Thymus (tissue), 11 donors: ENCODE results near the gene DNASE1L1. TPM values are rescaled to one million over a fixed set of nuclear protein-coding genes. Genes with fewer than 3 reads are reported as not detected.
A peak's percentile ranks its signal among the peaks of the same experiment; 100 is the strongest.

ENCODE experiments used
- DNase-seq, 9 donors: peaks; one replicate each; pipeline ENCODE4 v3.0.0-alpha.2; 2013; ENCODE audit warnings: low spot score in 9 of 9, low read depth in 6 of 9, missing footprints in 1 of 9
- H3K27ac ChIP-seq, 2 donors: one replicate each; pipeline ENCODE4 v1.5.1; 2013; ENCODE audit warnings: control low read depth in 1 of 2, low read depth in 1 of 2, low read length in 1 of 2, mild to moderate bottlenecking in 1 of 2, moderate library complexity in 1 of 2
- H3K27me3 ChIP-seq, 2 donors: one replicate each; pipeline ENCODE4 v1.5.1; 2013; ENCODE audit warnings: low read length in 1 of 2; ENCODE audit not compliant: control insufficient read depth in 2 of 2, insufficient read depth in 1 of 2
- H3K36me3 ChIP-seq, 2 donors: one replicate each; pipeline ENCODE4 v1.5.1; 2013; ENCODE audit warnings: low read length in 1 of 2, mild to moderate bottlenecking in 1 of 2, moderate library complexity in 1 of 2; ENCODE audit not compliant: control insufficient read depth in 2 of 2, insufficient read depth in 2 of 2
- H3K4me1 ChIP-seq, 2 donors: one replicate each; pipeline ENCODE4 v1.5.1; 2013; ENCODE audit warnings: low read length in 2 of 2; ENCODE audit not compliant: control insufficient read depth in 2 of 2, insufficient read depth in 2 of 2
- H3K4me3 ChIP-seq, 2 donors: one replicate each; pipeline ENCODE4 v1.5.1; 2013; ENCODE audit warnings: low read length in 2 of 2, control low read depth in 1 of 2, mild to moderate bottlenecking in 1 of 2
- H3K9me3 ChIP-seq, 2 donors: one replicate each; pipeline ENCODE4 v1.5.1; 2013; ENCODE audit warnings: low read length in 1 of 2, mild to moderate bottlenecking in 1 of 2; ENCODE audit not compliant: control insufficient read depth in 2 of 2, insufficient read depth in 1 of 2
- WGBS: extraction: QIAGEN DNeasy Blood & Tissue Kit; methylation state at CpG from one replicate; pipeline ENCODE4 v1.1.7; 2013; 5-methylcytosine and 5-hydroxymethylcytosine counted together
- polyA plus RNA-seq: library from polyadenylated mRNA; stranded (reverse); fragments of 200-250 nt; gene quantifications from one replicate; pipeline ENCODE4 v1.2.3, GENCODE V29; 2013
- total RNA-seq: library from RNA; stranded (reverse); fragments of 120-200 nt; gene quantifications from one replicate; pipeline ENCODE4 v1.2.4, GENCODE V29; 2013
- donor health status: healthy.

Gene DNASE1L1
- total and polyA plus RNA-seq, 2 donors = 10.1 to 23.0 TPM

GRCh38 chrX:154367474-154368308, 41.4 kb downstream of the DNASE1L1 start:
- Histone ChIP-seq H3K9me3 (peaks cover 0 to 28% of the 10 kb centered on the region in 2 donors), H3K27ac (peak overlapping the region in 1 of 2 donors; percentile 20), H3K36me3 (peaks cover 42 to 43% of the 10 kb centered on the region in 2 donors), H3K4me1 (peaks cover 5 to 33% of the 10 kb centered on the region in 2 donors), H3K4me3 (no peak overlapping the region), H3K27me3 (peaks cover 3 to 14% of the 10 kb centered on the region in 2 donors)
- WGBS = 98% methylated on average over 31 of the region's 31 CpGs
- no peak for DNase-seq

DNA sequence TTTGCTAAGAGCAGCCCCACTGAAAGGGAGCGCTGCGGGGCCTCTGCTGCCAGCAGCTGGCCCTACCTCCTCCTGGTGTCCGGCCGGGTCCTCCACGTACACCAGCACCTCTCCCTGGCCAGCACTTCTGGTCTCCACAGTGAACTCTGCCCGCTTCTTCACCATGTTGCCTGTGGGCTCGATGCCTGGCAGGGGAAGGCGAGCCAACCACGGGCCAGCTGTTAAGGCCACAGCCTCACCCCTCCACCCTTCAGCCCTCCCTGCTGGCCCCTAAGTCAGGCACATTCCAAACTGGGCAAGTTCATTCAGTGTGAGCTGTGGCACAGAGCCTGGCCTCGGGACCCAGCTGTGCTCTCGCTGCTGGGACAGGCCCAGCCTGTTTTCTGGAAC, 42.4 kb downstream of the DNASE1L1 start:
- WGBS = 96% methylated on average over 11 of the region's 11 CpGs
- DNase-seq = no peak
- Histone ChIP-seq H3K36me3 (peaks cover 53% of the 10 kb centered on the region in 2 donors), H3K4me3 (no peak overlapping the region), H3K9me3 (peaks cover 0 to 25% of the 10 kb centered on the region in 2 donors), H3K27me3 (peaks cover 2 to 4% of the 10 kb centered on the region in 2 donors), H3K27ac (no peak overlapping the region), H3K4me1 (peaks cover 5 to 23% of the 10 kb centered on the region in 2 donors)

DNA sequence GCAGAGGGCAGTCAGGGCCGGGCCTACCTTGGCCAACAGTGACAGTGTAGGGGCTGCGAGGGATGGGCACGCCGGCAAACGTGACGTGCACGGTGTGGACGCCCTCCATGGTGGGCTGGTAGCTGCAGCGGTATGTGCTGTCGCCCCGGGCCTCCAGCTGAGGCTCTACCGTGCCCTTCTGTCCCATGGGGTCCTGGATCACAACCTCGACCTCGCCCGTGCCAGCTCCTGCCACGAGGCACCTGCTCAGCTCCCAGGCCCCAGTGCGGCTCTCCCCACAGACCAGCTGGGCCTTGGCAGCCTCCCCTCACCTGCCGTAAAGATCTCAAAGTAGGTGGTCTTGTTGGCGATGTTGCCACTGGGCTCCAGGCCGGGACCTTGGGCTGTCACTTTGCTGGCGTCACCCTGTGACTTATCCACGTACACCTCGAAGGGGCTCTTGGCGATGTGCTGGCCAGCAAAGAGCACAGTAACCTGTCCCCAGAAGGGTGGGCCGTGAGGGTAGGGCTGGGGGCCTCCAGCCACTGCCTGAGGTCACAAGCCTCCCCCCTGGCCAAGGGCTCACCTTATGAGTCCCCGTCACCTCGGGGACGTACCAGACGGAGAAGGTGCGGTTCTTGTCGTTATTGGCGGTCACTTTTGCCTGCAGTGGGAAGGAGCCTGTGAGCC, 42.9 kb downstream of the DNASE1L1 start:
- Histone ChIP-seq H3K9me3 (peaks cover 0 to 22% of the 10 kb centered on the region in 2 donors), H3K4me1 (peaks cover 5 to 22% of the 10 kb centered on the region in 2 donors), H3K27me3 (no peaks in the 10 kb centered on the region), H3K4me3 (no peak overlapping the region), H3K36me3 (peaks cover 58% of the 10 kb centered on the region in 2 donors), H3K27ac (no peak overlapping the region)
- 97% methylated on average over 32 of the region's 32 CpGs for WGBS
- DNase-seq = no peak

DNA sequence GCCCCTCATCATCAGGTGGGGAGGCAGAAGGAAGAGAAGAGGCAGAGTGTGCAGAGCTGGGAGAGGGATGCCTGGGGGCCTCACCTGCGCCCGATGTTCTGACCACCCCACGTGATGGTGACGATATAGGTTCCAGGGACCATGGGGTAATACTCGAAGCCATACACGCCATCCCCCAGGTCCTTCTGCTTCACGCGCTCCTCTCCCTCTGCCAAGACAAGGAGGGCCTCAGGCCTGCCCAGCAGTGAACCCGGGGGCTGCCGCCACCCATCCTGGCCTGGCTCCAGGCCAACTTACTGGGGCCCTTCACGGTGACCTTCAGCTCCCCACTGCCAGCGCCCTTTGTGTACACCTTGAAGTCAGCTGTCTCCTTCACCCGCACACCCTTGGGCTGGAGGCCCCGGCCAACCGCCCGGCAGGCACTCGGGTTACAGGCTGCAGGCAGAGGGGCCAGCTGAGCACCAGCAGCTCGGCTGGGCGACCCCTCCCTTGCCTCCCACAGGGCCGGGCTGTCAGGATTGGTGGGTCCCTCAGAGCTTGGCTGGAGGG, 43.9 kb downstream of the DNASE1L1 start:
- H3K27ac ChIP-seq = no peak overlapping the region
- H3K4me1 ChIP-seq = peaks cover 5 to 22% of the 10 kb centered on the region in 2 donors
- peaks cover 0 to 22% of the 10 kb centered on the region in 2 donors for H3K9me3 ChIP-seq
- no peaks in the 10 kb centered on the region for H3K27me3 ChIP-seq
- H3K36me3 ChIP-seq = peaks cover 64% of the 10 kb centered on the region in 2 donors
- WGBS = 96% methylated on average over 20 of the region's 20 CpGs
- H3K4me3 ChIP-seq = no peak overlapping the region
- no peak for DNase-seq

GRCh38 chrX:154363706-154364439, 45.2 kb downstream of the DNASE1L1 start:
- H3K36me3 ChIP-seq = peaks cover 76% of the 10 kb centered on the region in 2 donors
- peaks cover 0 to 19% of the 10 kb centered on the region in 2 donors for H3K9me3 ChIP-seq
- H3K27ac ChIP-seq = no peak overlapping the region
- no peak for DNase-seq
- H3K4me1 ChIP-seq = peaks cover 3 to 10% of the 10 kb centered on the region in 2 donors
- WGBS = 97% methylated on average over 20 of the region's 20 CpGs
- H3K27me3 ChIP-seq = no peaks in the 10 kb centered on the region
- no peak overlapping the region for H3K4me3 ChIP-seq

DNA sequence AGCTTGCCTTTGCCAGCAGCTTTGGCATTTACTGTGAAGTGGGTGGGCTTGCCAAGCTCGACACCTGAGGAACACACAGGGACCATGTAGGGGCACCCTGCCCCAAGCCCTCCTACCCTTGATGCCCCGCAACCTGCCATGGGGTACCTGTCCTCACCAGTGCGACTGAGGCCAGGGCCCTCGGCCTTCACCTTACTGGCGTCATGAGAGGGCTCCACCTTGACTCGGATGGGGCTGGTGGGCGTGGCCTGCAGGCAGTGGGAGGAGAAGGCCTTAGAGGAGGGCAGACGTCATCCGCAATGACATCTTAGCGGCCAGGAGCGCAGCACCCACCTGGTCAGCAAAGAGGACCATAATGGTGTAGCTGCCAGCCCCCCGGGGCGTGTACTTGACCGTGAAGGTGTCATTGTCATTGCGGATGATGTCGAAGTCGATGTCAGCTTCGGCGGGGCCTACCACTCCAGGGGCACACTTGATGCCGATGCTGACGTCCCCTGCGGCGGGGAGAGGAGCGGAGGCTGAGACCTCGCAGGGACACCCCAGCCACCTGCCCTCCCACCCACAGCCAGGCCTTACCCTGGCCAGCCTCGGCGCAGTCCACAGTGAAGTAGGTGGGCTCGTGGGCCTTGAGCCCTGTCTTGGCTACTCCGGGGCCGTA, 46.8 kb downstream of the DNASE1L1 start:
- Histone ChIP-seq H3K36me3 (peaks cover 79 to 88% of the 10 kb centered on the region in 2 donors), H3K4me3 (no peak overlapping the region), H3K9me3 (peaks cover 0 to 17% of the 10 kb centered on the region in 2 donors), H3K4me1 (no peaks in the 10 kb centered on the region), H3K27me3 (no peaks in the 10 kb centered on the region), H3K27ac (no peak overlapping the region)
- 98% methylated on average over 30 of the region's 30 CpGs for WGBS
- no peak for DNase-seq

- Histone ChIP-seq H3K27ac (no peak overlapping the region), H3K9me3 (peaks cover 0 to 11% of the 10 kb centered on the region in 2 donors), H3K36me3 (peaks cover 70 to 86% of the 10 kb centered on the region in 2 donors), H3K4me1 (no peaks in the 10 kb centered on the region), H3K27me3 (no peaks in the 10 kb centered on the region), H3K4me3 (no peak overlapping the region)
- 99% methylated on average over 34 of the region's 34 CpGs for WGBS
- no peak for DNase-seq
Observed at GRCh38 chrX:154360155-154360713, 48.8 kb downstream of the DNASE1L1 start.
